Cardiac septum (tissue), 1 donor: ENCODE results near the gene ZC3H4. TPM values are rescaled to one million over a fixed set of nuclear protein-coding genes. Genes with fewer than 3 reads are reported as not detected.
"Not testable (repeated sequence)": the region's sequence is repeated elsewhere in the genome, so short reads cannot be mapped to it uniquely, and the experiment has no call there.

Source experiments
- DNase-seq: peaks from one replicate; pipeline ENCODE4 v3.0.0-alpha.2; 2020; ENCODE audit warnings: low spot score
- intact Hi-C: fragments of 100-400 bp; cut with DNase I; formaldehyde crosslinking; loops from one replicate; pipeline ENCODE4 v1.14.0; 2022
- total RNA-seq: library from RNA; stranded (reverse); fragmentation: NEBNext Ultra II Directional; extraction: Animal tissue kit (Norgen Biotek cat#: 25700); gene quantifications from one replicate; pipeline ENCODE4 v1.2.1, GENCODE V29; 2021
- donor health status: DM: no; HTN: no; CAD: no.

Gene ZC3H4
- total RNA-seq, 1 donor from 2014 or later = 28.1 TPM

- DNase-seq = no peak
- intact Hi-C loops = loop anchor here (2.0 kb wide), 1 partner anchor 17 kb away; the partner anchor contains the start of gene ZC3H4
Observed at GRCh38 chr19:47095476-47096099, 18.0 kb downstream of the ZC3H4 start.

DNA sequence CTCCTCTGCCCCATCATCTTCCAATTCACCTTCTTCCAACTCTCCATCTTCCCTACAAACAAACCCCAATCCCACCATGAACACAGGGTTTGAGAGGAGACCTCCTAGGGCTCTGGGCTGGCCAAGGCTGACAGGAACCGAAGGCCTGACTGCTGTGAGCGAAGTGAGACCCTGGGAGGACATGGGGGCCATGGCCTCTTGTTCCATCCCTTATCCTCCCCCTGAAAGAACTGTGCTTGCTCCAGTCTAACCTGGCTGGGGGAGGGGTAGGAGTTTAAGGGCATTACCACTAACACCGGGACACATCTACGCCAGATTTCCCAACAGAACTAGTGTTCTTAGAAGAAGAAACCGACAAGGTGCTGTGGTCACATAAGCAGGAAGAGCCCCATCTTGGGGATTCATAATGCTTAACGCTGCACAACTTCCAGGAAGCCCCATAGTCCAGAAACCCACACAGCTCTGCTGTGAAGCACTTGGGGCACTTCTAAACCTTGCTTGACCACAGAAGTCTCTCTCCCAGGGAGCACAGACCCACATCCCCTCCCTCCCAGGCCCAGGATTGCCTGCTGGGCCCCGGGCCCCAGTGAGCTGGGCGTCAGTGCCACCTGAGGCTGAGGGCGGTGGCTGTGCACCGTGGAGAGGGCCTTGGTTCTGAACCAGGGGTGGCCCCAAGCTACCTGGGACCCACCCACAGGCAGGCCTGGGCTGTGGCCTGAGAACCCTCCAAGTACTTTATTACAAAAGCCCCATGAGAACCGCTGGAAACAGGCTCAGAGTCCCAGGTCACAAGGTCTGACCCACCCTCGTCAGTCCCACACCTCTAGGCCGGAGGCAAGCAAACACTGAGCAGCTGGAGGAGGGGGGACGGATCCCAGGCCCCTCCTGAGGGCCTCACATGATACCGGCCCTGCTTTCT is 18.8 kb downstream of the ZC3H4 start:
- DNase-seq = no peak
- intact Hi-C loops = no loop called here

GRCh38 chr19:47093841-47094240 is 19.7 kb downstream of the ZC3H4 start:
- intact Hi-C loops = no loop called here
- DNase-seq = no peak

DNA sequence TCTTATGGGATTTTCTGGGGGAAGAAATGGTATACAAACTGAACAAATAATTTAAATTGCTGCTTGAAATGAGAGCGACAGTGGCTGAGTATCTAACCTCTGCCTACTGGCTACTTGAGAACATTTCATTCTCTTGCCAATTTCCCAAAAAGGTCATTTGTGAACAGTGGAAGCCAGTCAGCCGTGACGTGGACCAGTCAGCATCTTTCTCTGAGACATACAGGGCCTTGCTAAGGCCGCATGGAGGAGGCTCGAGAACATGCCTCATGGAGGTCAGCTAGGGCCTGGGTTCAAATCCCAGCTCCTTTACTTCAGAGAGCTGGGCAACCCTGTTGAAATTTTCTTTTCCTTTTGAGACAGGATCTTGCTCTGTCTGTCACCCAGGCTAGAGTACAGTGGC is 20.3 kb downstream of the ZC3H4 start:
- intact Hi-C loops = no loop called here
- no peak for DNase-seq

DNA sequence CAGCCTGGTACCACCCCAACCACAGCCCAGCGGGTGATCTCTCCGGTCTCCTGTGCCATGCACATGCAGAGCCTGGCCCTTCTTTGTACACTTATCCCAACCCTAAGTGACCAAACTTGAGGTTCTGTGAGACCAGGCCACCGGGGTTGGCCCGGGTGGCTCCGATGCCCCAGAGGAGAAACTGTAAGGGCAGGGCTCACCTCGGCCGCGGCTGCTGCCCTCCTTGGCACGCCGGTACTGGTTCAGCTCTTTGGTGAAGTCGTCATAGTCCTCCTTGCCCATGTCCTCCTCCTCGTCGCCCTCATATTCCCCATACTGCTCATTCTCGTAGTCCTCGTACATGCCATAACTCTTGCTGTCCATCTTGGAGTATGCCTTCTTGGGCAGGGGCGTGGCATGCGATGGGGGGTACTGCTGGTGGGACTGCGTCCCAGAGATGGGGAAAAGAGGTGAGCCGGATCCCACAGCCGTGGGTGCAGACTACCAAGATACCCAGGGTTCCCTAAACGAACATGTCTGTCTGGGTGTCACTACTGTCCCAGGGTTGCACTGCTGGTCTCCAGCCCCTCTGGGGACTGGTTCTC is 23.7 kb downstream of the ZC3H4 start:
- intact Hi-C loops = no loop called here
- no peak for DNase-seq

GRCh38 chr19:47086280-47086679 is 27.3 kb downstream of the ZC3H4 start:
- DNase-seq = no peak
- intact Hi-C loops = no loop called here

- DNase-seq = no peak
- intact Hi-C loops = no loop called here
Observed at GRCh38 chr19:47084879-47085439, 28.6 kb downstream of the ZC3H4 start.

DNA sequence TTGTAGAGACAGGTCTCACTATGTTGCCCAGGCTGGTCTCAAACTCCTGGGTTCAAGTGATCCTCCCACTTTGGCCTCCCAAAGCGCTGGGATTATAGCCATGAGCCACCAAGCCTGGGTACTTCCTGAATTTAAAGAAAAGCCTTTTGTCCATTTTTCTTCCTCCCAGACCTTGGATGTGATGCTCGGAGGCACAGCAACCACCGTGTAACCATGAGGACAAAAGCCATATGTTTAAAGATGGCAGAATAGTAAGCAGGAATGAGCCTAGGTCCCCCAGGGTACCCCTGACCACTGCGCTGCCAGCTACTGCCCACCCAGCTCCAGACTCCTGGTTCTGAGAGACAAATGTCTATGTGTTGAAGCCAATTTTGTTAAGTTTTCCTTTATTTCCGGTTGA is 31.1 kb downstream of the ZC3H4 start:
- no peak for DNase-seq
- intact Hi-C loops = no loop called here

GRCh38 chr19:47081095-47081494 is 32.5 kb downstream of the ZC3H4 start:
- no peak for DNase-seq
- intact Hi-C loops = no loop called here

- intact Hi-C loops, DNase-seq: not testable (repeated sequence)
Observed at GRCh38 chr19:47078351-47078750, 35.2 kb downstream of the ZC3H4 start.

DNA sequence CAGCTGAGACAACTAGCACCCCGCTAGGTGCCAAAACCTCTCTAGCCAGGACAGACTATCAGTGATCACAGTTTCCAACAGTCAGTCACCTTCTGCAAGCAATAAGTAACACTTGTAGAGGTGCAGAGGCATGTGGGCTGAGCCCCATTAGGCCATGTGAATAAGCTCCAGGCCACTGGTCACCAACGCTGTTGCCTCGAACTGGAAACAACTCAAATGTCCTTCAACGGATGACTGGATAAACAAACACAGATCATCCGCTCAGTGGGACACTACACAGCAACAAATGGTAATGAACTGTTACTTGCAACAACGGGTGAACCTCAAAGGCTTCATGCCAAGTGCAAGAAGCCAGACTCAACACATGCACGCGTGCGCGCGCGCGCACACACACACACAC is 37.6 kb downstream of the ZC3H4 start:
- intact Hi-C loops = loop anchor here (1.0 kb wide), 1 partner anchor 47 kb away; no protein-coding TSS in a partner anchor
- no peak for DNase-seq

DNA sequence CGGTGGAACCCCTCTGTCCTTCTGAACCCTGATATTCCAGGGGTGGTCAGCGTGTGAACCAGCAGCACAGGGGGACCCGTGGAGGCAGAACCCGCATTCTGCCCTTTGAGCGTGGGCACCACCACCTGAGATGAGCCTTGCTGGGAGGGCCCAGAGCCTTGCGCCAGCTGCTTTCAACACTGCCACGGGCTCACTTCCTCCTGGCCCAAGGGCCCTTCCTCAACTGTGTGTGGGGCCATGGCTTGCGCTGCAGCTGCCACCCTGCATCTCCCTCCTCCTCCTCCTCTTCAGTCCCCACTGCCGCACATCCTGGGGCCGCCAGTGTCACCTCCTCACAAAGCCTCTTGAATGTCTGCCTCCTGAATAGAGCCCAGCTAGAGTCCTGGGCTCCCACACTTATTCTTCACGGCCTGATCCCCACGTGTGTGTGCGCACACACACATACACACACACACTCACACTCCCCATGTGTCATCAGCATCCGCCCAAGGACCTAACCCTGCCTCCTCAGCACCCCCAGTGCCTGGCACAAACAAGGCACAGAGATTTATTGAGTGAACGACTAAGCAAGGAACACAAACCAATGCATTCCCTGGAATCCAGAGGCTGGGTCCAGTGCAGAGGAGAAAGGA is 38.3 kb downstream of the ZC3H4 start:
- intact Hi-C loops = loop anchor here (1.0 kb wide), 1 partner anchor 48 kb away; no protein-coding TSS in a partner anchor
- DNase-seq = peak; percentile 86

- intact Hi-C loops = loop anchor here (1.0 kb wide), 1 partner anchor 49 kb away; no protein-coding TSS in a partner anchor
Observed at GRCh38 chr19:47074621-47075020, 39.0 kb downstream of the ZC3H4 start.

GRCh38 chr19:47073574-47073973 is 40.0 kb downstream of the ZC3H4 start:
- no peak for DNase-seq
- intact Hi-C loops = no loop called here

More at GRCh38 chr19:47074621-47075020, 39.0 kb downstream of the ZC3H4 start:
- DNase-seq = no peak

- intact Hi-C loops = no loop called here
- no peak for DNase-seq
Observed at GRCh38 chr19:47072323-47072722, 41.3 kb downstream of the ZC3H4 start.

- intact Hi-C loops = no loop called here
- DNase-seq = no peak
Observed at GRCh38 chr19:47071731-47072130, 41.8 kb downstream of the ZC3H4 start.

DNA sequence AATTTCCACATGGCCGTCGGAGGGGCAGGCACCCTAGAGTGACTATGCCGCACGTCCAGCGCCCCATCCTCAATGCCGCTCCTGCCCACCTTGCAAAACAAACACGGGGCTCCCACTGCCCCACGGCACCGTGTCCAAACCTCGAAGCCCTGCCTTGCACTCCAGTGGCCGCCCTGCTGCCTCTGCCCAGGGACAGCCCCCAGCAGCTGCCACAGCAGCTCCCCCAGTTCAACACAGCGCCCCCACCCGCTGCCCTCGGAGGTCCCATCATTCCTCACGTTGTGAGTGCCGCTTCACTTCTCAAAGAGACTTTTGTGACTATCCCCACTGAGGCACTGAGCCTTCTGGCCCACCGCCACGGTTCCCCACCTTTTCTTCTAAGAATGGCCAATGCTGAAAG is 42.8 kb downstream of the ZC3H4 start:
- intact Hi-C loops = no loop called here
- DNase-seq = no peak

GRCh38 chr19:47069795-47070194 is 43.8 kb downstream of the ZC3H4 start:
- intact Hi-C loops = no loop called here
- DNase-seq = no peak

GRCh38 chr19:47068876-47069406 is 44.6 kb downstream of the ZC3H4 start:
- no peak for DNase-seq
- intact Hi-C loops = no loop called here
